A673 (cell line): ENCODE measurements around the gene BEAN1. TPM values are rescaled to one million over a fixed set of nuclear protein-coding genes. Genes with fewer than 3 reads are reported as not detected.
A peak's percentile ranks its signal among the peaks of the same experiment; 100 is the strongest.

Source experiments
- BruUV-seq: library from RNA; stranded (reverse); fragments of 400-500 nt; replicated peaks from 2 replicates; lab custom pipeline; 2021; lab: Mats Ljungman, UMichigan
- CTCF ChIA-PET: fragments of 300-600 bp; sonication (Branson Sonifier 250); formaldehyde crosslinking; loops from one replicate; lab custom pipeline; 2022; ENCODE audit warnings: antibody characterized with exemption; lab: Charles Lee
- POLR2A ChIA-PET: fragments of 300-600 bp; sonication (Branson Sonifier 250); formaldehyde crosslinking; loops from one replicate; lab custom pipeline; 2022; ENCODE audit warnings: antibody characterized with exemption; ENCODE audit not compliant: low non-redundant PET; lab: Charles Lee
- DNase-seq: peaks from one replicate; pipeline ENCODE4 v3.0.0-alpha.2; 2015; ENCODE audit warnings: low spot score
- H3K27ac ChIP-seq: fragments of 200-600 bp; sonication (generic); 2 replicates; pipeline ENCODE4 v1.5.1; 2016; ENCODE audit warnings: mixed run types, low read depth, mild to moderate bottlenecking, mixed read lengths, antibody characterized with exemption, low read length; ENCODE audit not compliant: poor library complexity, severe bottlenecking
- H3K27me3 ChIP-seq: fragments of 200-600 bp; sonication (generic); replicated peaks from 2 replicates; pipeline ENCODE4 v1.6.1; 2017; ENCODE audit warnings: mixed run types, low read depth, mild to moderate bottlenecking, mixed read lengths, antibody characterized with exemption, low read length; ENCODE audit not compliant: insufficient read depth, poor library complexity
- H3K36me3 ChIP-seq: fragments of 200-600 bp; sonication (generic); 2 replicates; pipeline ENCODE4 v1.6.1; 2016; ENCODE audit warnings: mixed run types, mild to moderate bottlenecking, mixed read lengths, antibody characterized with exemption, low read length; ENCODE audit not compliant: insufficient read depth, poor library complexity, severe bottlenecking
- H3K4me1 ChIP-seq: fragments of 200-600 bp; sonication (generic); 2 replicates; pipeline ENCODE4 v1.6.1; 2017; ENCODE audit warnings: mixed run types, mild to moderate bottlenecking, mixed read lengths, antibody characterized with exemption, low read length; ENCODE audit not compliant: insufficient read depth, poor library complexity, severe bottlenecking
- H3K4me3 ChIP-seq: fragments of 200-600 bp; sonication (generic); 2 replicates; pipeline ENCODE4 v1.5.1; 2016; ENCODE audit warnings: low read depth, mixed run types, mild to moderate bottlenecking, mixed read lengths, low read length; ENCODE audit not compliant: poor library complexity, severe bottlenecking
- H3K9me3 ChIP-seq: fragments of 200-600 bp; sonication (generic); 2 replicates; pipeline ENCODE4 v1.6.1; 2016; ENCODE audit warnings: mixed run types, low read depth, mild to moderate bottlenecking, mixed read lengths, antibody characterized with exemption, low read length; ENCODE audit not compliant: poor library complexity, severe bottlenecking
- CTCF ChIP-seq: fragments of 300-800, 200-600 bp; sonication (generic); conservative IDR thresholded peaks from 2 replicates; pipeline ENCODE4 v1.5.1; 2017; ENCODE audit warnings: low read depth, mild to moderate bottlenecking, antibody characterized with exemption, low read length, moderate library complexity, mixed read lengths
- EZH2 ChIP-seq: fragments of 200-600 bp; sonication (generic); IDR thresholded peaks from 2 replicates; pipeline ENCODE4 v1.6.1; 2017; ENCODE audit warnings: borderline replicate concordance, low read depth, mild to moderate bottlenecking, mixed read lengths, antibody characterized with exemption, low read length; ENCODE audit not compliant: poor library complexity, severe bottlenecking
- intact Hi-C: fragments of 100-400 bp; cut with micrococcal nuclease; formaldehyde crosslinking; loops from one replicate; pipeline ENCODE4 v1.10.0; 2022; ENCODE audit not compliant: unreplicated experiment
- total RNA-seq: library from RNA; stranded (reverse); gene quantifications from 2 replicates; pipeline ENCODE4 v1.2.3, GENCODE V29; 2021

BEAN1 gene
- total RNA-seq, 1 experiment from 2014 or later, result not detected

- H3K4me1 ChIP-seq, result peaks cover 15% of the 10 kb centered on the region
- no peak overlapping the region for H3K4me3 ChIP-seq
- TF ChIP-seq CTCF, result no peak
- no peak for TF ChIP-seq EZH2
- H3K9me3 ChIP-seq, result no peaks in the 10 kb centered on the region
- POLR2A ChIA-PET, result no interaction called here
- H3K27me3 ChIP-seq, result no peaks in the 10 kb centered on the region
- no TSS peak for BruUV-seq
- DNase-seq, result peak; percentile 68
- CTCF ChIA-PET, result interaction anchor here (0.7 to 0.9 kb wide), 2 partner anchors 465 to 520 kb away, joined by 3 read pairs; no protein-coding TSS in a partner anchor
- peak overlapping the region; percentile 2 for H3K27ac ChIP-seq
- H3K36me3 ChIP-seq, result no peaks in the 10 kb centered on the region
- intact Hi-C loops, result loop anchor here (5.0 to 10.0 kb wide), 2 partner anchors 319 to 456 kb away; no protein-coding TSS in a partner anchor
Observed at GRCh38 chr16:66408163-66409048, 18.7 kb upstream of the BEAN1 start.

GRCh38 chr16:66409156-66409555 lies 17.9 kb upstream of the BEAN1 start:
- TF ChIP-seq EZH2, result no peak
- TF ChIP-seq CTCF, result no peak
- Histone ChIP-seq H3K27me3 (no peaks in the 10 kb centered on the region), H3K36me3 (no peaks in the 10 kb centered on the region), H3K27ac (no peak overlapping the region), H3K4me1 (peaks cover 15% of the 10 kb centered on the region), H3K9me3 (no peaks in the 10 kb centered on the region), H3K4me3 (no peak overlapping the region)
- ChIA-PET CTCF (no interaction called here), POLR2A (no interaction called here)
- intact Hi-C loops, result loop anchor here (5.0 to 10.0 kb wide), 2 partner anchors 318 to 456 kb away; no protein-coding TSS in a partner anchor
- BruUV-seq, result no TSS peak
- no peak for DNase-seq

GRCh38 chr16:66412182-66412581 lies 14.9 kb upstream of the BEAN1 start:
- Histone ChIP-seq H3K4me1 (peaks cover 15% of the 10 kb centered on the region), H3K9me3 (no peaks in the 10 kb centered on the region), H3K4me3 (no peak overlapping the region), H3K27me3 (no peaks in the 10 kb centered on the region), H3K27ac (no peak overlapping the region), H3K36me3 (no peaks in the 10 kb centered on the region)
- intact Hi-C loops, result no loop called here
- CTCF ChIA-PET, result no interaction called here
- no peak for DNase-seq
- POLR2A ChIA-PET, result no interaction called here
- no TSS peak for BruUV-seq
- TF ChIP-seq CTCF (no peak), EZH2 (no peak)
